SH-SY5Y (cell line): ENCODE measurements around the gene TEX11.

Experiments used
- GATA2 ChIP-seq: IDR thresholded peaks from 2 replicates; pipeline ENCODE4 v1.6.1; 2011; ENCODE audit warnings: mild to moderate bottlenecking, low read depth, low read length
- GATA3 ChIP-seq: IDR thresholded peaks from 2 replicates; pipeline ENCODE4 v1.6.1; 2011; ENCODE audit warnings: low read depth, mild to moderate bottlenecking, low read length, moderate library complexity

Gene TEX11

GRCh38 chrX:70613295-70613694, 295.2 kb downstream of the TEX11 start:
- no peak for TF ChIP-seq GATA2
- no peak for TF ChIP-seq GATA3

GRCh38 chrX:70605352-70605751, 303.2 kb downstream of the TEX11 start:
- TF ChIP-seq GATA3 (no peak), GATA2 (no peak)

GRCh38 chrX:70592091-70592490, 316.4 kb downstream of the TEX11 start:
- TF ChIP-seq GATA2 = no peak
- no peak for TF ChIP-seq GATA3

- no peak for TF ChIP-seq GATA2
These were observed 331.1 kb downstream of the TEX11 start for GRCh38 chrX:70577442-70577841.

- TF ChIP-seq GATA2 (no peak), GATA3 (no peak)
These were observed 353.6 kb downstream of the TEX11 start for GRCh38 chrX:70554948-70555347.

GRCh38 chrX:70554523-70554922, 354.0 kb downstream of the TEX11 start:
- no peak for TF ChIP-seq GATA2
- no peak for TF ChIP-seq GATA3

- TF ChIP-seq GATA3 (no peak), GATA2 (no peak)
These were observed 354.4 kb downstream of the TEX11 start for GRCh38 chrX:70554081-70554480.

GRCh38 chrX:70553516-70553915, 355.0 kb downstream of the TEX11 start:
- TF ChIP-seq GATA2 = no peak
- no peak for TF ChIP-seq GATA3

GRCh38 chrX:70552130-70552704, 356.3 kb downstream of the TEX11 start:
- no peak for TF ChIP-seq GATA3
- TF ChIP-seq GATA2 = no peak

- TF ChIP-seq GATA2 = no peak
- no peak for TF ChIP-seq GATA3
These were observed 359.1 kb downstream of the TEX11 start for GRCh38 chrX:70549429-70549828.

- TF ChIP-seq GATA3 (no peak), GATA2 (no peak)
These were observed 373.3 kb downstream of the TEX11 start for GRCh38 chrX:70535198-70535597.

- TF ChIP-seq GATA2 (no peak), GATA3 (no peak)
These were observed 380.7 kb downstream of the TEX11 start for GRCh38 chrX:70527610-70528345.

- TF ChIP-seq GATA2 (no peak), GATA3 (no peak)
These were observed 381.5 kb downstream of the TEX11 start for GRCh38 chrX:70527053-70527452.

- no peak for TF ChIP-seq GATA3
- TF ChIP-seq GATA2 = no peak
These were observed 382.8 kb downstream of the TEX11 start for GRCh38 chrX:70525733-70526132.

- TF ChIP-seq GATA2 (no peak), GATA3 (no peak)
These were observed 399.4 kb downstream of the TEX11 start for GRCh38 chrX:70509078-70509477.
